Breast epithelium (tissue), 4 donors: Measurements from ENCODE around the gene CENPP. TPM values are rescaled to one million over a fixed set of nuclear protein-coding genes. Genes with fewer than 3 reads are reported as not detected.

Experiments used
- DNase-seq, 2 donors: peaks; one replicate each; pipeline ENCODE4 v3.0.0-alpha.2; 2019; ENCODE audit warnings: low spot score in 2 of 2
- H3K27ac ChIP-seq, 2 donors: fragments of 200-600 bp; sonication (generic) in 1 of 2; one replicate each; pipeline ENCODE4 v1.5.1; 2016 to 2019; ENCODE audit warnings: mild to moderate bottlenecking in 1 of 2
- H3K27me3 ChIP-seq, 2 donors: fragments of 200-600 bp; sonication (generic) in 1 of 2; one replicate each; pipeline versions ENCODE4 v1.5.1 to v1.6.0; 2017 to 2019; ENCODE audit warnings: control low read depth in 1 of 2, mild to moderate bottlenecking in 1 of 2
- H3K36me3 ChIP-seq: fragments of 200-600 bp; one replicate; pipeline ENCODE4 v1.5.1; 2019
- H3K4me1 ChIP-seq, 2 donors: fragments of 200-600 bp; sonication (generic); one replicate each; pipeline ENCODE4 v1.5.1; 2016 to 2019; ENCODE audit warnings: control low read depth in 1 of 2
- H3K4me3 ChIP-seq, 3 donors: fragments of 200-600 bp; sonication (generic); 1 replicate in 2 of 3; 2 replicates in 1 of 3; pipeline ENCODE4 v1.5.1; 2016 to 2019; ENCODE audit warnings: mild to moderate bottlenecking in 3 of 3, moderate library complexity in 2 of 3
- H3K9me3 ChIP-seq, 2 donors: fragments of 200-600 bp; sonication (generic) in 1 of 2; one replicate each; pipeline ENCODE4 v1.5.1; 2016 to 2019; ENCODE audit warnings: control low read depth in 1 of 2
- CTCF ChIP-seq, 3 donors: fragments of 450-650 bp; IDR thresholded peaks; one replicate each; pipeline ENCODE4 v1.5.1; 2016 to 2017; ENCODE audit warnings: antibody characterized with exemption in 3 of 3, mild to moderate bottlenecking in 3 of 3, moderate library complexity in 3 of 3
- POLR2A ChIP-seq: fragments of 450-650 bp; IDR thresholded peaks from one replicate; pipeline ENCODE4 v1.6.1; 2016; ENCODE audit warnings: antibody characterized with exemption, mild to moderate bottlenecking, moderate library complexity
- POLR2AphosphoS5 ChIP-seq, 3 donors: sonication (generic); formaldehyde crosslinking; IDR thresholded peaks; one replicate each; pipeline ENCODE4 v1.6.1; 2017; ENCODE audit warnings: antibody characterized with exemption in 3 of 3
- intact Hi-C: fragments of 100-400 bp; cut with DNase I; formaldehyde crosslinking; loops from one replicate; pipeline ENCODE4 v1.15.1; 2023; ENCODE audit warnings: low total_unique reads
- total RNA-seq, 3 donors: library from RNA; depleted of rRNA; stranded (reverse); fragments of >200 nt; gene quantifications; one replicate each; pipeline ENCODE4 v1.1.0, GENCODE V29; 2016

Gene CENPP
- total RNA-seq, 3 donors from 2014 or later: 3.9 to 6.1 (median 4.5) TPM

GRCh38 chr9:92341578-92341977, 15.8 kb downstream of the CENPP start:
- no peak for DNase-seq
- no peak for TF ChIP-seq POLR2AphosphoS5 (IDR thresholded peaks at IDR 0.05)
- TF ChIP-seq CTCF (IDR thresholded peaks at IDR 0.05): no peak
- no peak for TF ChIP-seq POLR2A
- intact Hi-C loops: no loop called here

GRCh38 chr9:92342825-92343488, 17.2 kb downstream of the CENPP start:
- H3K4me3 ChIP-seq: no peak overlapping the region
- no peaks in the 10 kb centered on the region for H3K36me3 ChIP-seq
- H3K9me3 ChIP-seq: no peaks in the 10 kb centered on the region
- intact Hi-C loops: no loop called here
- H3K4me1 ChIP-seq: no peaks in the 10 kb centered on the region
- H3K27ac ChIP-seq: peak overlapping the region in 1 of 2 donors; percentile 3
- DNase-seq: no peak
- TF ChIP-seq POLR2A (no peak), CTCF (IDR thresholded peaks at IDR 0.05) (peak in 1 of 3 donors; percentile 29)
- H3K27me3 ChIP-seq: no peaks in the 10 kb centered on the region

More at GRCh38 chr9:92341578-92341977, 15.8 kb downstream of the CENPP start:
- no peak overlapping the region for H3K4me3 ChIP-seq
- no peaks in the 10 kb centered on the region for H3K36me3 ChIP-seq
- no peaks in the 10 kb centered on the region for H3K27me3 ChIP-seq
- H3K9me3 ChIP-seq: no peaks in the 10 kb centered on the region
- no peaks in the 10 kb centered on the region for H3K4me1 ChIP-seq
- H3K27ac ChIP-seq: peak overlapping the region in 1 of 2 donors; percentile 25

DNA sequence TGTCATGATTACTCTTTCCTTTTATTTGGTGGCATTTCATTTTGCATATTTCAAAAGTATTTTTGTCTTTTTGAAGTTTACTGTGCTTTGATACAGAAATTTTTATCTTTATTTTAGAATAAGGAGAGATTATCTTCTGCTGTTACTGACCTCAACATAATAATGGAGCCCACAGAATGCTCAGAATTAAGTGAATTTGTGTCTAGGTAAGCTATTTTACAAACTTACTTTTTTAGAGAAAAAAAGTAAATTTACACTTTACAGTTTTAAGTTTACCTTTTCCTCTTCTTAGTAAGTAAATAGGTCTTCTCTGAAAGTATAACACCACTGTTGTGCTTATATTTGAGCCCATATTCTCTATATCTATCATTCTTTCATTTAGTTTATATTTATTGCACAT, 19.8 kb downstream of the CENPP start:
- Histone ChIP-seq H3K4me3 (no peak overlapping the region), H3K36me3 (no peaks in the 10 kb centered on the region), H3K9me3 (no peaks in the 10 kb centered on the region), H3K27ac (no peak overlapping the region), H3K27me3 (no peaks in the 10 kb centered on the region), H3K4me1 (no peaks in the 10 kb centered on the region)
- intact Hi-C loops: no loop called here
- TF ChIP-seq POLR2A (no peak), CTCF (IDR thresholded peaks at IDR 0.05) (no peak), POLR2AphosphoS5 (IDR thresholded peaks at IDR 0.05) (no peak)
- no peak for DNase-seq

DNA sequence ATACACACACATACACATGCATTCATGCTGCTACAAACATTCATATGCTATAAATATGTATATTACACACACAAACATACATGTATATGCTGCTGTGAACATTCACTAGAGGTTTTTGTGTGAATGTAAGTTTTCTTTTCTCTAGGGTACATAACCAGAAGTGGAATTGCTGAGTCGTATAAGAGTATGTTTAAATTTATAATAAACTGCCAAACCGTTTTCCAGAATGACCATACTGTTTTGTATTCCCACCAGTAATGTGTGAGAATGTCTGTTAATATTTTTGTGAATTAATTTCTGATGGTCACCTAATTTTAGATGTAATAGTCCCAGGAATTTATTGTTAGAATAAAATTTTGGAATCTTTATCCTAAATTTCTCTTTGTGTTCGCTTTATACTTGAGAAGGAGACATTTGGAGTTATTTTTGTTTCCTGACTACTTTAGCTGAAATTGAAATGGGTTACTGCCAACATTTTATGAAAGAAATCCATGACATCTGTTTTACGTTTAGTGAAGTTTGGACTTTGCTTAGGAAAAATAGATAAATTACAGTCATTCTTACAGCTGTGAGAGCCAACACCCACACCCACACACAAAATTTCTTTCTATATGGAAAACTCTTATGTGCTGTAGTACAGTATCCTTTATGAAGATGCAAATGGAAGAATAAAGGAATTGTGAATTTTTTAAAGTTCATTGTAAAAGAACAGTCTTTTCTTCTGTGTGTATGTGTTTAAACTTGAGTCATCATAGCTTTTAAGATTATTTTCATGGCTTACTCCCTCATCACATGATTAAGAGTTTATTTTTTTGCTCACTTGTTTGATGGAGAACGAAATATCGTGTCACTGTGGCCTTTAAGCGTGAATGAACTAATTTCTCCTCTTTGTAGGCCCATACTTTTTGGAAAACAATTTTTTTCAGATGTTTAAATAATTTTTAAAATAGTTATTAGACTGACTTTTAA, 24.3 kb downstream of the CENPP start:
- H3K4me1 ChIP-seq: no peaks in the 10 kb centered on the region
- intact Hi-C loops: no loop called here
- peak overlapping the region; percentile 67 to 78 for H3K27ac ChIP-seq
- H3K27me3 ChIP-seq: no peaks in the 10 kb centered on the region
- no peak for DNase-seq
- no peaks in the 10 kb centered on the region for H3K36me3 ChIP-seq
- no peak for TF ChIP-seq CTCF (IDR thresholded peaks at IDR 0.05)
- TF ChIP-seq POLR2AphosphoS5 (IDR thresholded peaks at IDR 0.05): no peak
- TF ChIP-seq POLR2A: no peak
- H3K4me3 ChIP-seq: no peak overlapping the region
- H3K9me3 ChIP-seq: peaks cover 4% of the 10 kb centered on the region in 2 donors

DNA sequence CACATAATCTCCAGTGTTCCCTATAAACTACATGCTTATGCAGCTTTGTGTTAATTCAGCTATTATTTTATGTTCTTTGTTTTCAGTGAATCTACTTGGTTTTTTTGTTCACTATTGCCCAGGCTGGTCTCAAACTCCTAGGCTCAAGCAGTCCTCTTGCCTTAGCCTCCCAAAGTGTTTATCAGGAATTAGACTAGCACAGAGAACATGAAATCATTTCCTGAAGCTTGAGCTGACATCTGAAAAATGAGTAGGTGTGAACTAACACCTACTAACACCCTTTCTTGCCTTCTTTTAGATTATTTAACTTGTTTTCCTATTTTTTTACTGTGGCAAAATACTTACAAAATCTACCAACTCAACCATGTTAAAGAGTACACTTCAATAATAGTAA, 25.0 kb downstream of the CENPP start:
- TF ChIP-seq CTCF (IDR thresholded peaks at IDR 0.05) (no peak), POLR2A (no peak), POLR2AphosphoS5 (IDR thresholded peaks at IDR 0.05) (no peak)
- Histone ChIP-seq H3K9me3 (peaks cover 6 to 11% of the 10 kb centered on the region in 2 donors), H3K27ac (peak overlapping the region; percentile 54 to 78), H3K27me3 (no peaks in the 10 kb centered on the region), H3K4me1 (no peaks in the 10 kb centered on the region), H3K4me3 (no peak overlapping the region), H3K36me3 (no peaks in the 10 kb centered on the region)
- DNase-seq: no peak
- intact Hi-C loops: no loop called here
